Measurements from ENCODE around the gene GJD2.

DNA sequence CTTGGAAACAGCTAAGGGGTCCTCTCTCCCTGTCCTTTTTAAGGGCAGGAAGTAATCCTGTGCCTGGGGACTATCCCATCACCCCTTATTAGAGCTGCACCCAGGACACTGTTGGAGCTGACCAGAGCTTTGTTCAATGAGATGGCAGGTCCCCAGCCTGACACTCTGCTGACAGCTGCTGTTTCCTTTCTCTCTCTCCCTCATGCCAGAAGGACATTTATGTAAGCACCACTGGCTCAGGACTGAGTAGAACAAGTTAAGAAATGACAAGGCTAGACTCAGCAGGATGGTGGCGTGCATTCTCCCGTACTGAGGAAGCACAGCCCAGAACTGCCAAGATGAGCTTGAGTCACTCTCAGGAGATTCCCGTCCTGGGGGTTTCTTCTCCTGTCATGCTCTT, 17.3 kb downstream of the GJD2 start:
- TF ChIP-seq EZH2 (IDR thresholded peaks at IDR 0.05; ENCODE audit: insufficient read depth, poor library complexity, severe bottlenecking) (no peak), EZH2phosphoT487 (IDR thresholded peaks at IDR 0.05; ENCODE audit: insufficient read depth, low read depth) (no peak)

Measured in GM23248 (cell line).